GM18511 (cell line): ENCODE measurements around the gene RIMBP2.
"Not testable (repeated sequence)": the region's sequence is repeated elsewhere in the genome, so short reads cannot be mapped to it uniquely, and the experiment has no call there.

Experiments used
- ATAC-seq: cut with Tn5 transposase; IDR thresholded peaks from one replicate; pipeline ENCODE4 v1.9.1; 2021; ENCODE audit warnings: mild to moderate bottlenecking, moderate library complexity; ENCODE audit not compliant: unreplicated experiment

RIMBP2 gene

DNA sequence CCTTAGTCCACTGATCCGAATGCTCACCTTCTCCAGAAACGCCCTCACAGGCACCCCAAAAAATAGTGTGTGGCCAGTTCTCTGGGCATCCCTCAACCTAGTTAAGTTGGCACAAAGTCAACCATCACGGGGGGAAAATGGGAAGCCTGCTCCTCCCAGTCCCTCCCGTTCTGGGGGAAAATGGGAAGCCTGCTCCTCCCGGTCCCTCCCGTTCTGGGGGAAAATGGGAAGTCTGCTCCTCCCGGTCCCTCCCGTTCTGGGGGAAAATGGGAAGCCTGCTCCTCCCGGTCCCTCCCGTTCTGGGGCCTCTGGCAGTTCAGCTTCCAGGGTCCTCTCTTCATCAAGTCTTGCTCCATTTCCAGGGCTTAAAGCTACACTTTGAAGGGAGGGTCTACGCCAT lies 106.1 kb downstream of the RIMBP2 start:
- ATAC-seq: no peak

DNA sequence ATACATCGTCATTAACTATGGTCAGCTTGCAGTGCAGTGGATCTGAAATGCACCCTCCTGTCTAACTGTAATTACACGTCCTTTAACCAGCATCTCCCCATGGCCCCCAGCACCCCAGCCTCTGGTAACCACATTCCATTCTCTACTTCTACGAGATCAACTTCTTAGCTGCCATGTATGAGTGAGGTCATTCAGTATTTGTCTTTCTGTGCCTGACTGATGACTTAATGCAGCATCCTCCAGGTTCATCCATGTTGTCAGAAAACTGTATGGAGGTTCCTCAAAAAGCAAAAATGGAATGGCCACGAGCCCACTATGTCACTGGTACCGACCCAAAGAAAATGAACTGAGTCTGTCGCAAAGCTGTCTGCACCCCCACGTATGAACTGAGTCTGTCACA lies 107.3 kb downstream of the RIMBP2 start:
- no peak for ATAC-seq

DNA sequence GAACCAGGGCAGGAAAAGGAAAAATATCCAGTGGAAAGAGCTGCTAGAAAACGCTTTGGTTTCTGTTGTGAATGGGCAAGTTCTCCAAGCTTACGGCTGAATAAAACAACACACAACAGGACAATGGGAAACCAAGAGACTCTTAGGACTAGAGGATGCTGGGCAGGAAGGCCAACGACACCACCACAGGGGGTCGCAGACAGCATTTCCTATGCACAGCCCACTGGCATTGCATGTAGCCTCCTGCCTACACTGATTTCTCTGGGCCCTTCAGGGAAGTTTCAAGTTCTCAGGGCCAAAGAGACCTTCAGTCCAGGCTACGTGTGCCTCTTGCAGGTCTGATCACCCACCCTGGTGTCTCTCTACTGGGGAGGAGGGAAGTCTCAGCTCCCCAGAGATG lies 108.0 kb downstream of the RIMBP2 start:
- no peak for ATAC-seq

DNA sequence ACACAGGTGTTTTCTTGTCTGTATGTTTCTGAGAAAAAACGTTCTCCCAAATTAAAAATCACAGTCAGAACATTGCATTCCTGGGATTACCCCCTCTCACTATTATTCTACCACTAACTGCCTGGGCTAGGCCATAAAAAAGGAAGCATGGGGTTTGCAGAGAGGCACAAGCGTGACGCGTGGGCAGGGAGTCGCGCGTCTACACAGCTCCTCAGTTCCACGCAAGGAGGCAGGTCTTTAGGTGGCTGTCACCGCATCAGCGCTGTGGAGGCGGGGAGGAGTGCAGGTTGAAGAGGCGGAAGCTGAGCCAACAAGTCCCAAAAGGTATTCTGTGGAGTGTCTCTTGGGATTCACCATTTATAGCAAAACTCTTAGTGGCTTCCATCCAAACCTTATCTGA lies 109.9 kb downstream of the RIMBP2 start:
- ATAC-seq: no peak

DNA sequence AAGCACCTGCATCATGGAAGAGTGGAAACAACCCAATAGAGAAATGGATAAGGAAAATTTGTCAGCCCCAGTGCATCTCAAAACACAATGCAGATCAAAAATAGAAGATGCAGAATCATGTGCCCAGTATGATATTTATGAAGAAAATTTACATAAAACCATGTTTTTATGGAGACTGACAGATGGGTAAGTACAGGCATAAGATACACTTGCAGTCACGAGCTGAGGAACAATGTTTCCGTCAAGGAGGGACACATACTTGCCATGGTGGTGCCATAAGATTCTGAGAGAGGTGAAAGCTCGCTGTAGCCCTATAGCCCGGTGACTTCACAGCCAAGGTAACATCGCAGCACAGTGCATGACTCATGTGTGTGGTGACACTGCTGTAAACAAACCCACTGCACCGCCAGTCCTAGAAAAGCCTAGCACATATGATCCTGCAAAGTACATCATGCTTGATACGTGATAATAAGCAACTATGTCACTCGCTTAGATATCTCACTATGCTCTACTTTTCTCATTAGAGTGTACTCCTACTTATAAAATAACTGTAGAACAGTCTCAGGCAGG lies 112.6 kb downstream of the RIMBP2 start:
- ATAC-seq: no peak

DNA sequence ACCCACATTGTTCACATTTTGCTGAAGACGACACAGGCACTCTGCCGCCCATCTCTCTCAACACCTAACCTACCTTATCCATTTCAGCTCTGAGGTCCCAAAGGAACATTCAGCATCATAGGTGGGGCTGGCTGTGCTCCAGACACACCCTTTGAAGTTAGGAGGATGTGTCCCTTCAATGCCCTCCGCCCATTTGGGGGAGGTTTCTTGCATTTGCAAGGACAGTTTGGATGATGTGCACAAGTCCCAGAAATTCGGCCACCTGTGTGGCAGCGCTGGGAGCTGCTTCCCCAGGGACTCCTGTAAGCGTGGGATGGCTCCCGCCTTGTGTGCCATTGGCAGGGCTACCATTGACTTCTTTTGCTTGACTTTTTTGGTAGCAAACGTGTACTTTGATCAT lies 113.8 kb downstream of the RIMBP2 start:
- no peak for ATAC-seq

DNA sequence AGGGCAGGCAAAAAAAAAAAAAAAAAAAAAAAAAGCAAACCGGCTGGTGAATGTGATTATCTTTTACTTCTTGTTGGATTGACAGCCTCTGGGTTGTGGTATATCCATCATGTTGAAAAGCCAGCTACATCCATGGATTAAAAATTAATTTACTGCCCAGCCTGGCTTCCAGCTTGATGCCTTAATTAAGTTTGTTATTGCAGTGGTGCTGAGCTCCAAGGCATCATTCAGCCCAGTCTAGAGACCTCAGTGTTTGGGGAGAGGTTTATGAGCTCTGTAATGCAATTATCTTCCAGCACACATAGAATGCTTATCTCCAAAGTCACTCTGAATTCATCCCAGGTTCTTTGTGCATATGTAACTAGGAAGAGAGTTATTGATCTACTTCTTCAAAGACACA lies 114.8 kb downstream of the RIMBP2 start:
- no peak for ATAC-seq

DNA sequence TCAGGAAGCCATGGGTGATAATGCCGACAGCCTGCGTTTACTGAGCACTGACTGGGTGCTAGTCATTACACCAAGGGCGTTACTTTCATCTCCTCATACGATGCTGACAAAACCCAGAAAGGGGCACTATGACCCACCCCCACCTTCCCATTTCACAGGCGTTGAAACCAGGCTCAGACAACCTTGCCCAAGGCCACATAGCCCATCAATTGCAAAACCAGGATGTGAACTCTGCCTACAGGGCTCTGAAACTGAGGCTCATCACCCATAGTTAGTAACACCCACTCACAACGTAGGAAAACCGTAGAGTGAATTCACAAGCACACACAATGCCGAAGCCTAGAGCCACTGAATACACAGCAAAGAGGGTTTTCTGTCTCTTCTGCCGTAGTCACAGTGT lies 119.9 kb downstream of the RIMBP2 start:
- ATAC-seq: no peak

DNA sequence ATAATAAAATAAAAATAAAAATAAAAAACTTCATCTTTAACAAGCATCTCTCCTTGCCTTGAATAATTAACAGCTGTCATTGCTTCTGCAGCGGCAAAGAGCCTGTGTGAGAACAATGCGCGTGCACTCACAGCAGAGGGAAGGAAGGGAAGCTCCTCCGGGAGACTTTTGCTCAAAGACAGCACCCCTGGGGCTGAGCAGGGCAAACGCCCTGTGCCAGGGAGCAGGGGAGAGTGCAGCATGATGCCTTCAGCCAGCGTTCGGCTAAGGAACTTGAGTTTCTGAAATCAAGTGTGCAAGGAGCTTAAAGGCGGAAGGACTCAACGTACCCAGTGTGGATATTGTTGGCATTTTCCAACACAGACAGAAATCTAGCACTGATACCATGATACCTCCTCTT lies 120.5 kb downstream of the RIMBP2 start:
- no peak for ATAC-seq

DNA sequence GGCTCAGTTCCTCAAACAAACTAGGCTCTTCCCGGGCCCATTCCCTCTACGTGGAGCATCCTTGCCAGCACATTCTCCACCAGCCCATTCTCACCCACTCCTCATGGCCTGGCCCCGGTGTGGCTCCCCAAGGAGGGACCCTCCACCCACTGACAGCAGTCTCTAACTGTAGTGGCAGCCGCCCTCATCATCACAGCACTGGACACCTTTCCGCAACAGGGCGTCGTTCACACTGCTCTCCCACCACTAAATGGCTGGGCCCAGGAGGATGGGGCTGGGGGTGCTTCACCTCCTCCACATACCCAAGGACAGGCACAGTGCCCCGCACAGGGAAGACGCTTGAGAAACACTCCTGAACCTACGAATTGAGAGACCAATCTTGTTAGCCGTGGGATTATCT lies 123.0 kb downstream of the RIMBP2 start:
- ATAC-seq: no peak

DNA sequence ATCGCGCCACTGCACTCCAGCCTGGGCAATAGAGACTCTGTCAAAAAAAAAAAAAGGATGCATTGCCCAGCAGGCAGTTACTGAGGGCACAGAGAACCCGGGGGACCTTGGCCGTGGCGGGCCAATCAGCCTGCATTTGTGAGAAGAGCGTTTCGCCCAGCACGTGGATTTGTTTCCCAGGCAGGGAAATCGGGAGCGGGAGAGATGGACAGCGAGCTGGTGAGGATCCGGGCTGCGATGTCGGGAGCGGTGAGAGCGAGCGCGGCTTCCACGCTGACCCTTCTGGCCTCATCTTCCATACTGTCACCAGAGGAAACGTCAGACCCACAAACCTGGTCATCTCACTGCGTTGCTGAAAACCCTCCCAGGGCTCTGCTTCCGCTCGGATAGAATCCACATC lies 123.5 kb downstream of the RIMBP2 start:
- no peak for ATAC-seq

DNA sequence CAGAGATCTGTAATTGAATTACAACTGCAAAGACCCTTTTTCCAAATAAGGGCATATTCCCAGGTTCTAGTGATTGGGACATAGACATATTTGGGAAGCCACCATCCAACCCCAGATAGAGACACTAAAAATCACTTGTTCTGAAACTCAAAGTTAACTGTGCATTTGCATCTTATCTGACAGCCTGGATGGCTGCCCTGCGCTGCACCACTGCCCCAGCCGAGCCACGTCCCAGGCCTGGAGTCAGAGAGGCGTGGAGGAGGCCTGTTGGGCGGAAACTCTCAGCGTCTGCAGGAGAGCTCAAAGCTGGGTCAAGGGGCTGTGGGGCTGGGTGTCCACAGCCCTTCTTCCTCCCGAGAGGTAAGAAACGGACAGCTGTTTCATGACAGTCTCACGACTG lies 124.4 kb downstream of the RIMBP2 start:
- ATAC-seq: no peak

DNA sequence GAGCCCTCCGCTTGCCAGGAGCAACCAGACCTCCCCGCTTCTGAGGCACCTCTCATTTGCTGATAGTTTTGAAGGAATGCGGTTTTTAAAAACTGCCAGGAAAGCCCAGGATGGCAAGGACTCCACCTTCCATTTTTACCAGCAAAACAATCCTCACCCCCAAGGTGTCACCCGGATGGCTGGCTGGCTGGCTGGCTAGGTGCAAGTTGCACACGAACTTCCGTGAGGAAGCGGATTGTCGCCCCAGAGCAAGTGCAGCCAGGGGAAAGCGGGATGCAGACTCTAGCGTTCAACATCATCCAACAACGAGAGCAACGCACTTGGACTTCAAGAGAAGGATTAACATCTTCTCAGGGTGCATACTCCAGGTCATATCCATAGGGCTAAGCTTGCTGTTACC lies 125.4 kb downstream of the RIMBP2 start:
- no peak for ATAC-seq

DNA sequence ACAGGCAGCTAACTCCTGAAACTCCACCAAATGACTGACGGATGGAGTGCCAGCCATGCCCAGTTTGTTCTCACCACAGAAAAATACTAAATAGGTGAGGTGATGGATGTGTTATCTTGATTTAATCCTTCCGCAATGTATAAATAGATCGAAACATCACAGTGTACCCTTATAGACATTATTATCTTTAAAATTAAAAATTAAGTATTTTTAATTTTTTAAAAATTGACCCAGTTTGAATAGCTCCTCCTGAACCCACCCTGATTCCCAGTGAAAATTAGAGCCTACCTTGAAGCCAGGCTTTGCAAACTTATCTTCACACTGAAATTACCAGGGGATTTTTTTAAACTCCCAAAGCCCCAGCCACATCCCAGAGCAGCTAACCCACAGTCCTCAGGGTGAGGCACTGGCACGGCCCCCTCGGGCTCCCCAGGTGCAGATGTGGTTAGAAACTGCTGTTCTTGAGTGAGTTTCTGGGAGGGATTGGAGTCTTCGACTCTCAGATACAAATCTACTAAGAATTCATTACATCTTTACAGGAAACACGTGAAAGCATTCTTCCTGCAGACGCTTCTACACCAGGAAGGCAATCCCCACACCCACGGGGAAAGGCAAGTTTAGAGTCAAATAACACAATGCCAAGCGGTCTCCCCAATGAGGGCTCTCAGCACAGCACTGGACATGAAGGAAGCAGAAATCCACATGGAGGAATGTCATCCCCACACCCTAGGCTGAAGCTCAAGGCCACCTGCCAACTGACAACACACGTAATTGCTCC lies 126.4 kb downstream of the RIMBP2 start:
- ATAC-seq: no peak

DNA sequence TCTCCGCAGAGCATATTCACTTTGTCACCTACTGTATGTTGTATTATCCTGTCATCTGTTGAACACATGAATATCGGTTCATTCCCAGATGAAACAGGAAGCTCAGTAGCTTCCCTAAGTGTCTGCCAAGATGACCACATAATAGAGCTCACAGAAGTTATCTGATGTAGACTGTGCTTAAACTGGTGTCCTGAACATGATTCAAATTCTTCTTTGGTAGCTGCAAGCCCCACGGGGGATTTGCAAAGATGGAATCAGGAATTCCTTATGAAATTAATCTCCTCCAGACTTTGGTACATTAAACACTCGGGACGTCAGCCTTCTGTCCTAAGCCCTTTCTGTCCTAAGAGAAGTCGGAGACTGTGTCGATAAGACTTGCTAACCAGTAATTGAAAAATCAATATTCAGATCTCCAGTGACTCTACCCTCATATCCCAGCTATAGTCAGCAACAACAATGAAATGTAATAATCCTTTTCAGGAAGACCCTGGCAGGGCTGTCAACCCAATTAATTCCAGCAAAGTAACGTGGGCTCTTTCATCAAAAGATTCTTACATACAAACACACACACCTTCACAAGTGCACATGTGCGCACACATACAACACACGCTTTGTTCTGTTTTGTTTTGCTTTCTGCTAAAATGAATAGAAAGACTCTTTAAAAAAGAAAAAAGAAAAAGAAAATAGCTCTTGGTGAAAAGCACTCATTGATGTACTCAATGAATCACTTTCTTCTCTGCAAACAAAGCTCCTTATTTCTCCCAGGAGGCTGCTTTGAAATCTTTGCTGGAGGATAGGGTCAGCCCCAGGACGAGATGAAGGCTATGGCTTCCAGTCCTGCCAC lies 127.2 kb downstream of the RIMBP2 start:
- no peak for ATAC-seq

DNA sequence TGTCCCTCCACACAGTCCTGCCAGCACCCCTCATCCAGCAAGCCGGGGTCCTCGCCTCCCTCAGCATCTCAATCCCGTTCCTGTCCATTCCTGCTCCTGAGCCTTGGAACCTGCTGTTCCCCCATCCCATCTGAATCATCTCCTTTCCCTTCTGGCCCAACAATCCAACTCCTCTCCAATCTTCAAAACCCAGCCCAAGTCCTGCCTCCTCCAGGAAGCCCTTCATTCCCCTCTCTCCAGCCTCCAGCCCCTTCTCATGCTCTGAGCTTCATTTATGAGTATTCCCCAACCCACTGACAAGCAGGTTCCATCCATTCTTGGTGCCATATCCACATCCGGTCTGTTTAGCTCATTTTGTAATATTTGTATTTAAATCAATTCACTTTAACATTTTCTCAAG lies 128.1 kb downstream of the RIMBP2 start:
- no peak for ATAC-seq

DNA sequence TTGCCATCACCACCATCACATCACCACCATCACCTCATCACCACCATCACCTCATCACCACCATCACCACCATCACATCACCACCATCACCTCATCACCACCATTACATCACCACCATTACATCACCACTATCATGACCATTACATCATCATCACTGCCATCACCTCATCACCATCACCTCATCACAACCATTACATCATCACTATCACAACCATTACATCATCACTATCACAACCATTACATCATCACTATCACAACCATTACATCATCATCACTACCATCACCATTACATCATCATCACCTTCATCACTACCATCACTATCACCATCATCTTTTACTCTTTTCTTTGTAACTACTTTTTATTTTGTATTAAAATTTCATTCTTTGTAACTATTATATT lies 131.6 kb downstream of the RIMBP2 start:
- not testable (repeated sequence) for ATAC-seq

DNA sequence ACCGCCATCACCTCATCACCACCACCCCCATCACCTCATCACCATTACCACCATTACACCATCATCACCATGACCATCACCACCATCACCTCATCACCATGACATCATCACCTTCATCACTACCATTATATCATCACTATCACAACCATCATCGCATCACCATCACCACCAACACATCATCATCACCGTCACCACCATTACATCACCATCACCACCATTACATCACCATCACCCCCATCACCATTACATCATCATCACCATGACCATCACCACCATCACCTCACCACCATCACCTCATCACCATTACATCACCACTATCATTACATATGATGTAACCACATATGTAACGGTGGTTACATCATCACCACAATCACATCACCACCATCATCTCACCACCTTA lies 132.3 kb downstream of the RIMBP2 start:
- no peak for ATAC-seq

DNA sequence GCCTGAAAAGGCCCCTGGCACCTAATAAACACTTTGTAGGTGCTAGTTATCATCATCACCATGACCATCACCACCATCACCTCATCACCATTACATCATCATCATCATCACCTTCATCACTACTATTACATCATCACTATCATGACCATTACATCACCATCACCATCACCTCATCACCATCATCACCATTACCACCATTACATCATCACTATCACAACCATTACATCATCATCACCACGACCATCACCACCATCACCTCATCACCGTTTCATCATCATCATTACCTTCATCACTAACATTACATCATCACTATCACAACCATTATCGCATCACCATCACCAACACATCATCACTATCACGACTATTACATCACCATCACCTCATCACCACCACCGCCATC lies 132.8 kb downstream of the RIMBP2 start:
- ATAC-seq: no peak

DNA sequence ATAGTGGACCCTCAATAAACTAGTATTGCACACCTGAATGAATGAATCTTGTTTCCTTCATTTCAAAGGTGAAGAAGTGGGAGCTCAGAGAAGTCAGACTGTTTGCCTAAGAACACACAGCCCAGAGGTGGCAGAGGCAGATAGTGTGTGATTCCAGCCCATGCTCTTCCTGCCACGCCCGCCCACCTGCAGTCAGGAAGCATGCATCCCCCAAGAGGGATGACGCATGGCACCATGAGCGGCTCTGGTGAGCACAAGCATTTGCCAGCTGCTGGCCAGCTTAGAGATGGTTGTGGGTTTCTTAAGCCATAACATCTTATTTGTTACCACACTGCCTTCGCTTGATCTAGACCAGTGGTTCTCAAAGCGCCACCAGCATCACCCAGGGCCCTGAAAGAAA lies 133.8 kb downstream of the RIMBP2 start:
- ATAC-seq: no peak

DNA sequence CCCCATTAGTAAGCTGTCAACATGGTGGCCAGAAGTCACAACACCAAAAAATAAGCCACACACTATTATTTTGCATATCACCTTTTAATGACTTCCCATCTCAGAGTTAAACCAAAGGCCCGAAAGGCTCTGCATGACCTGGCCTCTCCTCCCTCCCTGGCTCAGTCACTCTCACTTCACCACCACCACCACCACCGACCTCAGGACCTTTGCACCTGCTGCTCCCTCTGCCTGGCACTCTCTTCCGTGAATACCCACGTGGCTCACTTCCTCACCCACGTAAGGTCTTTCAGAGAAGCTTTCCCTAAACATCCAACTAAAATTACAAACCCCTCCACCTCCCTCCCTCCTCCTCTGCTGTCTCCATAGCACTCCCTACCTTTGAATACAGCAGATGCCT lies 134.3 kb downstream of the RIMBP2 start:
- no peak for ATAC-seq

DNA sequence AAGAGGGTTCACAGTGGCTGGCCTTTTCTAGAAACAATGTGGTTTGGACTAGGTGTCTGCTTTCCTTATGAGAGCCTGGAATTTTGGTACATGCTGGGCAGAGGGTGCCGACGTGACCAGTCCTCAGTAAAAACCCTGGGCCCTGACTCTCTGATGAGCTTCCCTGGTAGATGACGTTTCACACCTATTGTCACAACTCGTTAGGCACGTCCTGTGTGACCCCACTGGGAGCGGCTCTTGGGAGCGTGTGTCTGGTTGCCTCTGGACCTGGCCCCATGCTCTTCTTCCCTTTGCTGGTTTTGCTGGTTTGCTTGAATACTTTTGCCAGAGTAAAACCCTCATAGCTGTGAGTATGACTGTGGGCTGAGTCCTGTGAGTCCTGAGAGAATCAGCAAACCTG lies 136.9 kb downstream of the RIMBP2 start:
- ATAC-seq: no peak
